PC-3 (cell line): ENCODE measurements around the gene TEAD4.

Experiments used
- CTCF ChIP-seq: fragments of 300-600 bp; sonication (generic); conservative IDR thresholded peaks from 2 replicates; pipeline ENCODE4 v1.5.1; 2017; ENCODE audit warnings: antibody characterized with exemption, low read depth, mild to moderate bottlenecking, low read length
- EZH2 ChIP-seq: fragments of 300-600 bp; sonication (generic); IDR thresholded peaks from one replicate; pipeline ENCODE4 v1.6.1; 2017; ENCODE audit warnings: antibody characterized with exemption, mild to moderate bottlenecking, low read length; ENCODE audit not compliant: unreplicated experiment

- no peak for TF ChIP-seq EZH2
- no peak for TF ChIP-seq CTCF
These were observed 86.8 kb downstream of the TEAD4 start for GRCh38 chr12:3045989-3046388.
